Gastrocnemius medialis (tissue), 4 donors: ENCODE results near the gene KIF26B. TPM values are rescaled to one million over a fixed set of nuclear protein-coding genes. Genes with fewer than 3 reads are reported as not detected.
"Not testable (repeated sequence)": the region's sequence is repeated elsewhere in the genome, so short reads cannot be mapped to it uniquely, and the experiment has no call there.

ENCODE experiments used
- ATAC-seq, 2 donors: fragments of 150-250 bp; one replicate each; pipeline ENCODE4 v1.9.1; 2016
- DNase-seq, 2 donors: peaks; one replicate each; pipeline ENCODE4 v3.0.0-alpha.2; 2019
- H3K27ac ChIP-seq, 4 donors: fragments of 200-600 bp; sonication (generic); 1 replicate in 1 of 4; 2 replicates in 3 of 4; pipeline ENCODE4 v1.5.1; 2016 to 2018; ENCODE audit warnings: mild to moderate bottlenecking in 2 of 4, moderate library complexity in 1 of 4
- H3K27me3 ChIP-seq, 3 donors: fragments of 200-600 bp; sonication (generic) in 2 of 3; 1 replicate in 1 of 3; 2 replicates in 2 of 3; pipeline versions ENCODE4 v1.5.1 to v1.6.0; 2016 to 2019; ENCODE audit warnings: mild to moderate bottlenecking in 1 of 3, moderate library complexity in 1 of 3
- H3K36me3 ChIP-seq, 2 donors: fragments of 200-600 bp; sonication (generic) in 1 of 2; one replicate each; pipeline ENCODE4 v1.5.1; 2017 to 2018
- H3K4me1 ChIP-seq, 2 donors: fragments of 200-600 bp; sonication (generic) in 1 of 2; one replicate each; pipeline ENCODE4 v1.5.1; 2016 to 2017; ENCODE audit warnings: mild to moderate bottlenecking in 2 of 2
- H3K4me3 ChIP-seq, 4 donors: fragments of 200-600 bp; sonication (generic) in 3 of 4; 1 replicate in 1 of 4; 2 replicates in 3 of 4; pipeline ENCODE4 v1.5.1; 2016 to 2019; ENCODE audit warnings: mild to moderate bottlenecking in 2 of 4
- H3K9me3 ChIP-seq, 3 donors: fragments of 200-600 bp; sonication (generic) in 2 of 3; 1 replicate in 1 of 3; 2 replicates in 2 of 3; pipeline ENCODE4 v1.5.1; 2016 to 2019
- CTCF ChIP-seq, 5 experiments: fragments of 450-650 bp in 3 of 5; fragments of 200-600 bp in 2 of 5; sonication (generic) in 2 of 5; IDR thresholded peaks in 4 of 5; conservative IDR thresholded peaks in 1 of 5; 1 replicate in 4 of 5; 2 replicates in 1 of 5; pipeline ENCODE4 v1.5.1; 2016 to 2019; ENCODE audit warnings: antibody characterized with exemption in 5 of 5, mild to moderate bottlenecking in 3 of 5, moderate library complexity in 3 of 5
- POLR2A ChIP-seq, 2 donors: fragments of 450-650 bp; IDR thresholded peaks; one replicate each; pipeline ENCODE4 v1.6.1; 2017; ENCODE audit warnings: antibody characterized with exemption in 2 of 2, mild to moderate bottlenecking in 2 of 2, moderate library complexity in 2 of 2
- in situ Hi-C, 4 donors: fragments of 200-750 bp; cut with MboI; loops; one replicate each; pipeline versions ENCODE4 v1.15.0 to v1.8.0; 2017; ENCODE audit warnings: low sequenced_read_pairs in 4 of 4
- intact Hi-C: fragments of 100-400 bp; cut with DNase I; formaldehyde crosslinking; loops from one replicate; pipeline ENCODE4 v1.15.1; 2023; ENCODE audit warnings: low total_unique reads
- total RNA-seq, 4 donors: library from RNA; depleted of rRNA; stranded (reverse); fragments of >200 nt; gene quantifications; one replicate each; pipeline versions ENCODE4 v1.1.0 to v1.2.3, GENCODE V29; 2016

Gene KIF26B
- total RNA-seq, 4 donors from 2014 or later, result 0.02 to 0.20 (median 0.10) TPM; not detected in 1

GRCh38 chr1:245704341-245704740 lies 549.6 kb downstream of the KIF26B start:
- H3K4me1 ChIP-seq, result no peaks in the 10 kb centered on the region
- TF ChIP-seq CTCF (IDR thresholded peaks at IDR 0.05 in 4 of 5, conservative IDR thresholded peaks at IDR 0.05 in 1 of 5) (no peak), POLR2A (IDR thresholded peaks at IDR 0.05) (no peak)
- DNase-seq, result no peak
- no peaks in the 10 kb centered on the region for H3K27me3 ChIP-seq
- intact Hi-C loops (no loop called here), in situ Hi-C loops (no loop called here)
- no peak overlapping the region for H3K4me3 ChIP-seq
- no peaks in the 10 kb centered on the region for H3K36me3 ChIP-seq
- H3K9me3 ChIP-seq, result no peaks in the 10 kb centered on the region
- no peak overlapping the region for H3K27ac ChIP-seq
- ATAC-seq, result no peak

- DNase-seq (no peak), ATAC-seq (no peak)
- intact Hi-C loops, result no loop called here
- H3K4me3 ChIP-seq, result no peak overlapping the region
- H3K27me3 ChIP-seq, result no peaks in the 10 kb centered on the region
- H3K4me1 ChIP-seq, result no peaks in the 10 kb centered on the region
- H3K36me3 ChIP-seq, result no peaks in the 10 kb centered on the region
- H3K9me3 ChIP-seq, result no peaks in the 10 kb centered on the region
- in situ Hi-C loops, result no loop called here
- no peak overlapping the region for H3K27ac ChIP-seq
- TF ChIP-seq POLR2A (IDR thresholded peaks at IDR 0.05), result no peak
- TF ChIP-seq CTCF (IDR thresholded peaks at IDR 0.05 in 4 of 5, conservative IDR thresholded peaks at IDR 0.05 in 1 of 5), result no peak
These were observed 550.0 kb downstream of the KIF26B start for GRCh38 chr1:245704765-245705164.

GRCh38 chr1:245707941-245708340 lies 553.2 kb downstream of the KIF26B start:
- no peaks in the 10 kb centered on the region for H3K27me3 ChIP-seq
- in situ Hi-C loops, result no loop called here
- DNase-seq, result no peak
- no peaks in the 10 kb centered on the region for H3K36me3 ChIP-seq
- no peak for TF ChIP-seq CTCF (IDR thresholded peaks at IDR 0.05 in 4 of 5, conservative IDR thresholded peaks at IDR 0.05 in 1 of 5)
- TF ChIP-seq POLR2A (IDR thresholded peaks at IDR 0.05), result no peak
- intact Hi-C loops, result no loop called here
- no peak overlapping the region for H3K27ac ChIP-seq
- no peak overlapping the region for H3K4me3 ChIP-seq
- H3K9me3 ChIP-seq, result no peaks in the 10 kb centered on the region
- no peak for ATAC-seq
- H3K4me1 ChIP-seq, result no peaks in the 10 kb centered on the region

GRCh38 chr1:245710961-245711903 lies 556.4 kb downstream of the KIF26B start:
- DNase-seq, result no peak

DNA sequence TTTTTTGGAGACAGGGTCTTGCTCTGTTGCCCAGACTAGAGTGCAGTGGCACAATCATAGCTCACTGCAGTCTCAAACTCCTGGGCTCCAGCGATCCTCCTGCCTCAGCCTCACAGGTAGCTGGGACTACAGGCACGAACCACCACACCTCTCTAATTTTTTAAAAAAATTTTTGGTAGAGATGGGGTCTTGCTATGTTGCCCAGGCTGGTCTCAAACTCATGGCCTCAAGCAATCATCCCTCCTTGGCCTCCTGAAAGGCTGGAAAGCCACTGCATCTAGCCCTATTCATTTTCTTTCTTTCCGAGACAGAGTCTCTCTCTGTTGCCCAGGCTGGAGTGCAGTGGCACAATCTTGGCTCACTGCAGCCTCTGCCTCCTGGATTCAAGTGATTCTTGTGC lies 559.2 kb downstream of the KIF26B start:
- H3K9me3 ChIP-seq, H3K4me3 ChIP-seq, H3K27ac ChIP-seq, DNase-seq, ATAC-seq, intact Hi-C loops, in situ Hi-C loops, H3K4me1 ChIP-seq, H3K36me3 ChIP-seq, H3K27me3 ChIP-seq: not testable (repeated sequence)

More at GRCh38 chr1:245710961-245711903, 556.4 kb downstream of the KIF26B start:
- no peak overlapping the region for H3K27ac ChIP-seq
- no peak overlapping the region for H3K4me3 ChIP-seq
- in situ Hi-C loops (no loop called here), intact Hi-C loops (no loop called here)
- H3K4me1 ChIP-seq, result no peaks in the 10 kb centered on the region
- H3K36me3 ChIP-seq, result no peaks in the 10 kb centered on the region
- TF ChIP-seq CTCF (IDR thresholded peaks at IDR 0.05 in 4 of 5, conservative IDR thresholded peaks at IDR 0.05 in 1 of 5), result no peak
- no peak for TF ChIP-seq POLR2A (IDR thresholded peaks at IDR 0.05)
- no peak for ATAC-seq
- no peaks in the 10 kb centered on the region for H3K27me3 ChIP-seq
- no peaks in the 10 kb centered on the region for H3K9me3 ChIP-seq
